ENCODE data around the gene MORN1.

MORN1 gene

GRCh38 chr1:2418791-2419320, 27.5 kb upstream of the MORN1 start:
- FAIRE-seq, result no peak

GRCh38 chr1:2417833-2418225, 26.5 kb upstream of the MORN1 start:
- FAIRE-seq, result no peak

- no peak for FAIRE-seq
Measured at GRCh38 chr1:2417083-2417832, 25.9 kb upstream of the MORN1 start.

DNA sequence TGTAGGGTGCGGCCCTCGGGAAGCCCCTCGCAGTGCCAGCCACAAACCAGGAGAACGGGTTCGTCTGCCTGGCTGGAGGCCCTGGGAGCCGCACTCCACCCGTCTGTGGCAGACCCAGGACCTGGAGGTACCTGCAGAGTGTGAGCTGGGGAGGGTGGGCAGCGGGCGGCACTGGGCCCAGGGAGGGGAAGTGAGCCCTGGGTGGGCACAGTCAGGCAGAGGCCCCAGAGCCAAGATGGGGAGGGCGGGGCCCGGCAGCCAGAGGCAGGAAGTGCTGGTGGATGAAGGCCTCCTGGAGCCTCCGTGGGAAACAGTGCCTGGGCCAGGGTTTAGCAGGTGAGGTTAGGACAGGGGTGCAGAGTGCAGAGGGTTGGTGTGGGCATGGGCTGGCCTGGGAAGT, 25.0 kb upstream of the MORN1 start:
- FAIRE-seq, result no peak

GRCh38 chr1:2415801-2416208, 24.5 kb upstream of the MORN1 start:
- FAIRE-seq, result no peak

GRCh38 chr1:2415337-2415736, 24.0 kb upstream of the MORN1 start:
- no peak for FAIRE-seq

DNA sequence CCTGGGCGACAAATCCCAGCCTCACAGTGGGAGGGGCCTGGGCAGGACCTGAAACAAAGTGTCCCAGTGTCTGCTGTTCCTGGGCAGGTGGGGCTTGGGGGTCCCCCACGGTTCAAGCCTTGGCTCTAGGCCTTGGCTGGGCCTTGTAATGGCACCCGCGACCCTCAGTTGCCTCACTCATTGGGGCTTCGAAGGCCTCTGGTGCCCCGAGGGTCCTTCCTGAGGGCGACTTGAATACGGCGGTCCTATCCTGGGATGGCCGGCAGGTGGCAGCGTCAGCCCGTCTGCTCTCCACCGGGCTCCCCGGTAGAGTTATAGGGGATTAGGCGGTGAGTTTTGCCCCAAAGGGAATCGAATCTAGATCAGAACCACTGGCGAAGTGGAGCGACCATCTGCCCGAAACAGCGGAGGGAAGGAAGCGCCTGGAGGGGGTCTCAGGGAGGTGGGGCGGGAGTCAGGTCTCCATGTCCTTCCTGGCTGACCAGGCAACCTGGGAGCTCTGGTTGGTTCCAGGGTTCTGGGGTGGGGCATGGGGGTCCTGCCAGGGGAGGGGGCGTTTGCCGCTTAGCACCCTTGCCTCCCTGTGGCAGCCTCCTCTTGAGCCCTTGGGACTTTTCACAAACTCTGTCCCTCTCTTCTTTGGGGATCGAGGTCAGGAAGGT, 23.1 kb upstream of the MORN1 start:
- no peak for FAIRE-seq

GRCh38 chr1:2413495-2414296, 22.3 kb upstream of the MORN1 start:
- no peak for FAIRE-seq

- FAIRE-seq, result no peak
Measured at GRCh38 chr1:2412773-2413494, 21.6 kb upstream of the MORN1 start.

- no peak for FAIRE-seq
Measured at GRCh38 chr1:2412395-2412772, 21.0 kb upstream of the MORN1 start, which contains the start of gene PEX10. PEX10 (minus strand) TSS chr1:2412564; CDS start chr1:2412502, 62 bp downstream.

GRCh38 chr1:2411801-2412394, 20.5 kb upstream of the MORN1 start:
- no peak for FAIRE-seq

DNA sequence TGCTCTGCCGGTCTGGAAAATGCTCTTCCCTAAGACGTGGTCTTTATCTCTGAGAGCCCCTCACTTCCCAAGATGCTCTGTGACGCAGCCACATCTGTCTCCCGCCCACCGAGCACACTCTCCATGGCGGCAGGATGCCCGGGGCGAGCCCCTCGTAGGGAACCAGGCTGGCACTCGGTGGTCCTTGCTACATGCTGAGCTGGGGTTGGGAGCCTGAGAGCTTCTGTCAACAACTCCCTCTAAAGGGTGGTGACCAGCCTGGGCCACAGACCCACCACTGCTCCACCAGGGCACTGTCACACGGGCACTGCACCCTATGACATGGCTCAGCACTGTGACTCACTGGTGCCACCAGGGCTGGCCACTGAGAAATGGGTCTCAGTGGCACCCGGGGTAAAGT, 18.4 kb upstream of the MORN1 start:
- no peak for FAIRE-seq

DNA sequence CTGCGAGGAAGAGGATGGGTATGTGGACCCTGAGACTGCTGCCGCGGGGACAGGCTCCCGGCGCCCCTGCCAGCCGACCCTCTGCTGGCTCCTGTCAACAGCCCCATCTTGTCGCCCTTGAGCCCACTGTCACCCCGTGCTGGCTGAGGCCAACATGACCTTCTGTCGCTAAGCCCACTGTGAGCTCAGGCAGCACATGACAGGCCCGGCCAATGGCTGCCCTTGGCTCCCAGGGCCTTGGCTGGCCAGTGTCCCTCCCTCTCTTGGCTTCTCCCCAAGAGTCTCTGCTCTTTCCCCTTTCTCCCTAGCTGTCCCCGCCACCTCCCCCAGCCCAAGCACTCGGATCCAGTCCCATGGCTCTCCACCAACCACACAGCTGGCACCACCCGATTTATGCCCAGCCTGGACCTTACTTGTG, 17.5 kb upstream of the MORN1 start:
- FAIRE-seq, result no peak

GRCh38 chr1:2408456-2408855, 17.1 kb upstream of the MORN1 start:
- no peak for FAIRE-seq

DNA sequence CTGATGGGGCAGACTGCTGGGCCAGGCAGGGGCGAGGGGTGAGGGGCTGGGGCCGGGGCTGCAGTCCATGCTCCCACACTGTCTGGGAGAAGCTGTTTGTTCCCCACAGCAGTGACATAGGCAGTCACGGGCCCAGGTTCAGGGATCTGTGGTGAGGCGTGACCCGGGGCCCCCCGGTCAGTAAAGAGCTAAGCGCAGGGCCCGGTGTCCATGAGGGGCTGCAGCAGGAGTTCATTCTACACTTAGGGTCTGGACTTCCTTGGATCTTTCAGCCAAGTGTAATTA, 16.6 kb upstream of the MORN1 start:
- no peak for FAIRE-seq

DNA sequence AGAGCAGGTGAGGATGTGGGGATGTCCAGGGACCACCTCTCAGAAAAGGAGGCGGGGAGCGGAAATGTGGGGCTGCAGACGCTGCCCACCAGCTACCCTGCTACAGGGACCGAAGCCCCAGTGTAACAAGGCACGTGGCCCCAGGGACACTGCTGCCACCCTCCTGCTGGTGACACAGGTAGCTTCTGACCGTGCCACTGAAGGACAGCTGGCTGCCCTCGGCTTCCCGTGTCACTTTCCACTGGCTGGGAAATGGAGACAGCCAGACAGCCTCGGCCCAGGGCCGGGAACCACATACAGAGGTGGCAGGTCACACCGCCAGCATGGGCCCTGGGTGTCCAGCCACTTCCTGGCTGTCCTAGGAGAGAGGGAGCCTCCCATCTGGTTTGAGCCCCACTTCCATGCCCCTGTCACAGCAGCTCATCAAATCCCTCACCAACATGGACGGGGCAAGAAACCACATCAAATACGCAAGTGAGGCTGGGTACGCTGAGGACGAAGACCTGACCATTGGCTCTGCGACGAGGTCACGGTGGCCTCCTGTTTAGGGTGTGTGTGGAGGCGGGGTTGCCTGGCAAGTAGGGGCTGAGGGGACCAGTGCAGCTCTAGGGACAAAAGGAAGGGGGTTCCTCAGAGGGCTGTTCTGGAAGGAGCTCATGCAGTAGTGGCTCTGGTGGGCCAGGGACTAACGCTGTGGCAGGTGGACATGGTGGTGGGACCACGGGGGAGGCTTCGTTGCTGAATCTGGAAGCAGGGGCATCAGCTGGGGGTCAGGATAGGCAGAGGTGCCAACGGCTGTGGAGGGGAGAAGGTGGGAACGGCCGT, 16.0 kb upstream of the MORN1 start:
- no peak for FAIRE-seq

GRCh38 chr1:2406451-2407041, 15.2 kb upstream of the MORN1 start:
- no peak for FAIRE-seq

DNA sequence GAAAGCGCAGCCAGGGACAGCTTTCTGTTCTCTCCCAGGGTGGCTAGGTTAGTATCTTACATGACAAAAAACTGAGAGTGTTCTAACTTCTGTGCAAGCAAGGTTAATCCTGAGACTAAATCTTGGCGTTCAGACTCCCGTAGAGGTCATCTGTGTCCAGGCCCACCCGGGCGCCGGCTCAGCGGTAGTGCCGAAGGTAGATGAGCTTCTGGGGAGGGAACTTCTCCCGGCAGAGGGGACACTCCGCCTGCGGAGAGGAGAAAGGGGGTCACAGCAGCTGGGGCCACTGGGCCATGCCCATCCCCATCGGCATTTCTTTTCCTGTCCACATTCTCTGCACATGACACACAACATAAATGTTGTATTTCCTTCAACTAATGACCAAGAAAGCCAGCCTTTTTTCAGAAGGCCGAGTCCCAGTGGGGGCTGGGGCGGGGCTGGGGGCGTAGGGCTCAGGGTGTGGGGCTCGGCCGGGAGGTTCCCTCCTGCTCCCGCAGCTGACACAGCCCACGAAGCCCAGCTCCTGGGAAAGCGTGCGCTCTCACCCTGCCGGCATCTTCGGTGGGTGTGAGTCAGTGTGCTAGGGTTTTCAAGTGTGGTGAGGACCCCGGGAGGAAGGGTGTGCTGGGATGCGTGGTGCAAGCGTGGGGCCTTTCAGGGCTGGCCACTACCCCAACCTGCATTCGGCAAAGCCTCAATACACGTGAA, 14.4 kb upstream of the MORN1 start:
- no peak for FAIRE-seq

- FAIRE-seq, result no peak
Measured at GRCh38 chr1:2404890-2405511, 13.6 kb upstream of the MORN1 start.
